GM13977 (cell line): ENCODE data around the gene OSBP2.

Experiments used
- DNase-seq: peaks from one replicate; pipeline ENCODE4 v3.0.0; 2012; ENCODE audit warnings: low spot score
- CTCF ChIP-seq: IDR thresholded peaks from 2 replicates; pipeline ENCODE4 v1.5.1; 2012; ENCODE audit warnings: mild to moderate bottlenecking, control low read depth; ENCODE audit not compliant: insufficient read depth; ENCODE audit errors: extremely low read depth, missing control alignments
- in situ Hi-C: fragments of 300-500 bp; cut with MboI; formaldehyde crosslinking; loops from one replicate; pipeline ENCODE4 v1.12.0; 2022; ENCODE audit warnings: low sequenced_read_pairs, low pct_unique_long_range_greater_than_20kb, mixed read lengths, inconsistent platforms; ENCODE audit not compliant: unreplicated experiment

OSBP2 gene

DNA sequence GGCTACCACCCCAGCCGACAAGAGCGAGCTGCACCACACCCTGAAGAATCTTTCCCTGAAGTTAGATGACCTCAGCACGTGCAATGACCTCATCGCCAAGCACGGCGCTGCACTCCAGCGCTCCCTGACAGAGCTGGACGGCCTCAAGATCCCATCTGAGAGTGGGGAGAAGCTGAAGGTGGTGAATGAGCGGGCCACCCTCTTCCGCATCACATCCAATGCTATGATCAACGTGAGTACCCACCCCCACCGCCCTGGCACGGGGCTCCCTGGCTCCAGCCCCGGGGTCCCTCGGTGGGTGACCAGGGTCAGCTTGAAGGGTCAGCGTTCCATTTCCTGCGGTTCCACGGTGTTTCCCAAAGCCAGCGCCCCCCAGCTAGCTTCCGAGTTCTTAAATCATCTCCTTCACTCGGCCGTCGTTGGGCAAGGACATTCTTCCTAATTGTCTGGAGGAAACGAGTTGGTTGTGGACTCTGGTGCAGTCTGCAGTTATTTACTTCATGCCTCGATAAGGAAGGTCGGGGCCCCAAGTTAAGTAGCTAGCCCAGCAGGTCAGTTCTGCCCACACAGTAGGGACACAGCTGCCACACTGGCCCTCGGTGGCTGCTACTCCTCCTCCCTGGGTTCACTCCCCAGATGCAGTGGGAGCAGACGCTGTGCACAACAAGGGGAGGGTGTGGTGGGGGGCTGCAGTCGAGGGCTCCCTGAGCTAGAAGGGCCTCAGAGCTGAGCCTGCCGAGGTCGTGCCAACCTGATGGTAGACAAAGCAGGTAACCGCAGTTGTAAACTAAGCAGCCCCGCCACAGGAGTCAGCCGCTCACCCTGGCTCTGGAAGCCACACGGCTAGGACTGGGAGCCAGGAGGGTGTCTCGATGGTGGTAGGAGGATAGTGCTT is 176.0 kb downstream of the OSBP2 start:
- TF ChIP-seq CTCF, result no peak
- DNase-seq, result no peak
- in situ Hi-C loops, result no loop called here

- no peak for DNase-seq
- in situ Hi-C loops, result no loop called here
- TF ChIP-seq CTCF, result no peak
Measured at GRCh38 chr22:30871391-30872284, 177.0 kb downstream of the OSBP2 start.

GRCh38 chr22:30872285-30873041 is 177.8 kb downstream of the OSBP2 start:
- DNase-seq, result no peak
- in situ Hi-C loops, result no loop called here
- no peak for TF ChIP-seq CTCF

- in situ Hi-C loops, result no loop called here
- TF ChIP-seq CTCF, result no peak
- no peak for DNase-seq
Measured at GRCh38 chr22:30873086-30873650, 178.5 kb downstream of the OSBP2 start.

DNA sequence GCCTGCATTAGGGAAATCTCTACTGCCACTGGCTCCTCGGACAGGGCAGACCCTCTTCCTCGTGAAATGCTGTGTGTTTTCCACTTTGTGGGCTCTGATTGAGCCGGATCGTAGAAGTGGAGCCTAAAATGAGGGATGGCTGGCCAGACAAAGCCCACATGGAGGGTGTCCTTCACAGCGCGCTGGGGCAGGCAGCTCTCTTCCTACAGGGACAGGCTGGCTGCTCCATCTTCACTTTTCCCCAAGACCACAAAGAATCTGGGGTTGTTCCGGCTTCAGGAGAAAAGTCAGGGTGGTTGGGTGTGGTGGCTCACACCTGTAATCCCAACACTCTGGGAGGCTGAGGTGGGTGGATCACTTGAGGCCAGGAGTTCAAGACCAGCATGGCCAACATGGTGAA is 179.0 kb downstream of the OSBP2 start:
- TF ChIP-seq CTCF, result no peak
- DNase-seq, result no peak
- in situ Hi-C loops, result no loop called here
